Central memory CD8-positive, alpha-beta T cell (primary cell): ENCODE measurements around the gene MOGAT3.
A peak's percentile ranks its signal among the peaks of the same experiment; 100 is the strongest.

Experiments used
- ATAC-seq: fragments of 150-1000 bp; cut with Tn5 transposase; replicated peaks from 2 replicates; pipeline ENCODE4 v1.10.0; 2022; ENCODE audit warnings: mild to moderate bottlenecking, moderate FRiP score, moderate number of reproducible peaks; ENCODE audit not compliant: poor library complexity, severe bottlenecking; ENCODE audit errors: extremely low read depth
- DNase-seq, 2 donors: peaks; one replicate each; pipeline ENCODE4 v3.0.0; 2021; ENCODE audit warnings: low spot score in 2 of 2
- H3K27ac Mint-ChIP-seq: one replicate; pipeline ENCODE4 v1.8.0; 2022; ENCODE audit warnings: low read depth, mild to moderate bottlenecking, moderate library complexity, mixed read lengths
- H3K27me3 Mint-ChIP-seq: one replicate; pipeline ENCODE4 v1.8.0; 2022; ENCODE audit warnings: mixed read lengths
- H3K36me3 Mint-ChIP-seq: one replicate; pipeline ENCODE4 v1.8.0; 2022; ENCODE audit warnings: mild to moderate bottlenecking, moderate library complexity, mixed read lengths; ENCODE audit not compliant: insufficient read depth
- H3K4me1 Mint-ChIP-seq: one replicate; pipeline ENCODE4 v1.8.0; 2022; ENCODE audit warnings: mixed read lengths
- H3K4me3 Mint-ChIP-seq: one replicate; pipeline ENCODE4 v1.8.0; 2022; ENCODE audit warnings: mild to moderate bottlenecking, moderate library complexity, mixed read lengths
- H3K9me3 Mint-ChIP-seq: one replicate; pipeline ENCODE4 v1.8.0; 2022; ENCODE audit warnings: mixed read lengths

Gene MOGAT3

DNA sequence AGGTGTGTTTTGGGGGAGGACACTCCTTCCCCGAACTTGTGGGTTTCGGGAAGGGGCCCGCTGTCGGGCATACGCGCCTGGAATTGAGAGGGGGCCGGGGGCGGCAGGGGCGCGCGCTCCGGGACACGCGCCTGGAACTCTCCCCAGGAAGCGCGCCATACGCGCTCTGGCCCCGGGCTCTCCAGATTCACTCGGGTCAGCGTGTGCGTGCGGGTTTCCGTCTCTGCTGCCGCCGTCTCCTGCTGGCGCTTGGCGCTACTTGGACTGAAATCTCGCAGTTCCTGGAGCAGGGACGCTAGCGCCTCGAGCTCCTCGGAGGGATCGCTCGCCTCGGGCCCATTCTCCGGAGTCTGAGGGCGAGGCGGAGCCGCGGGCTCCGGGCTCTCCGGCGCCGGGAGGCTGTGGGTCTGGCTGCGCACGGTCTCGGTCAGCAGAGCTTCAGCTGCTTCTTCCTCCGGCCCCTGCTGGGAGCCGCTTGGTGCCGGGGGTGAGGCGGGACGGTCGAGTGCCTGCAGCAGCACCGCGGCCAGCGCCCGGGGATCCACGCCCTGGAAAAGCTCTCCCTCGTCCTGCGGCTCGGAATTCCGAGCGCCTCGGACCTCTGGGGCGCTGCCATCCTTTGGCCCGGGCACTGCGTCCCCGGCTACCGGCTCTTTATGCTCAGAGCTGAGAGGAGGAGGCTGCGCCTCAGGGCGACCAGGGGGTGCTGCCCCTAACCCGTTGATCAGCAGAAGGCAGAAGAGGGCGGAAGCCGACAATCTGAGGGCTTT, 36.6 kb downstream of the MOGAT3 start:
- H3K27ac Mint-ChIP-seq, result no peak overlapping the region
- ATAC-seq (no peak), DNase-seq (no peak)
- H3K36me3 Mint-ChIP-seq, result peaks cover 21% of the 10 kb centered on the region
- peaks cover 65% of the 10 kb centered on the region for H3K27me3 Mint-ChIP-seq
- H3K4me1 Mint-ChIP-seq, result peaks cover 21% of the 10 kb centered on the region
- H3K9me3 Mint-ChIP-seq, result no peaks in the 10 kb centered on the region
- peak overlapping the region; percentile 78 for H3K4me3 Mint-ChIP-seq

DNA sequence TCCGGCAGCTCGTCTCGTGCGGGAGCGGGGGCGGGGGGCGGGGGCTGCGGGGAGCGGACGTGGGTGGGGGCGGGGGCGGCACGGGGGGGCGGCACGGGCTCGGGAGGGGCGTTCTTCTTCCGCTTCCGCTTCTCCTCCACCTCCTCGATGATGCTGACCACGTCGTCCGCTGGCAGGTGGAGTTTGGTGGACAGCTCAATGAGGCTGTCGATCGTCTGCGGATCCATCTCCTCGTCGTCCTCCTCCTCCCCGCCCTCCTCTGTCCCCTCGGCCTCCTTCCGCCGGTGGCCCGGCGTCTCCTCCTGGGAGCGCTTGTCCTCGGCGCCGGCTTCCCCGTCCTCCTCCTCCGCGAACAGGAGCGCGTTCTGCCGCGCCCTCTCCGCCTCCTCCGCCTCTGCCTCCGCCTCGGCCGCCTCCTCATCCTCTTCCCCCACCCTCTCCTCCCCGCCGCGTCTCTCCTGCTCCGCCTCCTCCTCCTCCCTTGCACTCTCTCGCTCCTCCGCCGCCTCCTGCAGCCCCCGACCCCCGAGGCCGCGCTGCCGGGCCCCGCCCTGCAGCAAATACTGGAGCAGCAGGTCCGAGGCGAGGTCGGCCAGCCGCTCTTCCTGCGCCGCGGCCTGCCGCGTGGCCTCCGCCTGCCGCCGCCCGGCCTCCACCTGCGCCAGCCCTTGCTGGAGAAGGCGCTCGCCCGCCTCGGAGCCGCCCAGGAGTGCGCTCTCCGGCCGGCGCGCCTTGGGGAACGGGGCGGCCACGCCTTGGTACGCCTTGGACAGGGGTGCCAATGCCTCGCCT, 37.4 kb downstream of the MOGAT3 start:
- H3K27ac Mint-ChIP-seq, result no peak overlapping the region
- peaks cover 57% of the 10 kb centered on the region for H3K27me3 Mint-ChIP-seq
- no peaks in the 10 kb centered on the region for H3K9me3 Mint-ChIP-seq

GRCh38 chr7:101162551-101163278, 38.1 kb downstream of the MOGAT3 start:
- peaks cover 11% of the 10 kb centered on the region for H3K4me1 Mint-ChIP-seq
- DNase-seq, result no peak
- H3K27ac Mint-ChIP-seq, result no peak overlapping the region
- H3K4me3 Mint-ChIP-seq, result peak overlapping the region; percentile 78
- H3K27me3 Mint-ChIP-seq, result peaks cover 49% of the 10 kb centered on the region
- no peaks in the 10 kb centered on the region for H3K9me3 Mint-ChIP-seq
- ATAC-seq, result no peak
- peaks cover 22% of the 10 kb centered on the region for H3K36me3 Mint-ChIP-seq

More for the DNA sequence above, 37.4 kb downstream of the MOGAT3 start:
- ATAC-seq, result no peak
- Mint-ChIP-seq H3K4me1 (peaks cover 15% of the 10 kb centered on the region), H3K4me3 (peak overlapping the region; percentile 78), H3K36me3 (peaks cover 21% of the 10 kb centered on the region)
- no peak for DNase-seq

DNA sequence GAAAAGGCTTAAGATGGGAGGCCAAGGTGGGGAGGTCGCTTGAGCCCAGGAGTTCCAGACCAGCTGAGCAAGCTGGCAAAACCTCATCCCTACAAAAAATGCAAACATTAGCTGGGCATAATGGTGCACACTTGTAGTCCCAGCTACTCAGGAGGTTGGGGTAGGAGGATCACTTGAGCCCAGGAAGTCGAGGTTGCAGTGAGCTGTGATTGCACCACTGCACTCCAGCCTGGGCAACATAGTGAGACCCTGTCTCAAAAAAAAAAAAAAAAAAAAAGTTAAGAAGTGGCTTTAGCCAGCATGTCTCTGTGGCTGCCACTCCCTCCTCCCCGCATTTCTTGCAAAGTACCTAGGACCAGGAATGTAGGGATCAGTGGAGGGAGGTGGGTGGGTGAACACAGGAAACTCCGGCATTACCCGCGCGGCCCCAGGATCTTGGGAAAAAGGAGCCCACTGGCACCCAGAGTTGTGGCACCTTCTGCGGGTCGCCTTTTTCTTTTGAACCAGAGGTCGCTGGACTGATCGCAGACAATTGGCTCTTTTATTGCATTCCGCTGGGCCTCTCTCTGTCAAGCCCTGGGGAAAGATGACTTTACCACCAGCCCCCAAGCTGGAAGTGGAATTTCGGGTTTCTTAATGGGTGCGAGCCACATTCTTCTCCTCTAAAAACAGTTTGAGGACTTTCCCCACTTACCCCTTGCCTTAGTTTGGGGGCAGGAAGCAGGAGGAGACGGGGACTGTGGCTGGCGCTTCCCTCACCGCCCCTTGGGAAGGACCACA, 39.0 kb downstream of the MOGAT3 start:
- Mint-ChIP-seq H3K4me1 (peaks cover 11% of the 10 kb centered on the region), H3K27me3 (peaks cover 41% of the 10 kb centered on the region), H3K27ac (no peak overlapping the region), H3K36me3 (peaks cover 21% of the 10 kb centered on the region), H3K9me3 (no peaks in the 10 kb centered on the region), H3K4me3 (peak overlapping the region; percentile 78)
- no peak for ATAC-seq
- DNase-seq, result no peak

- Mint-ChIP-seq H3K9me3 (no peaks in the 10 kb centered on the region), H3K4me1 (peaks cover 7% of the 10 kb centered on the region), H3K36me3 (peaks cover 23% of the 10 kb centered on the region), H3K27ac (no peak overlapping the region), H3K4me3 (no peak overlapping the region), H3K27me3 (peaks cover 31% of the 10 kb centered on the region)
- DNase-seq, result no peak
- no peak for ATAC-seq
These were observed 39.9 kb downstream of the MOGAT3 start for GRCh38 chr7:101160910-101161309.

DNA sequence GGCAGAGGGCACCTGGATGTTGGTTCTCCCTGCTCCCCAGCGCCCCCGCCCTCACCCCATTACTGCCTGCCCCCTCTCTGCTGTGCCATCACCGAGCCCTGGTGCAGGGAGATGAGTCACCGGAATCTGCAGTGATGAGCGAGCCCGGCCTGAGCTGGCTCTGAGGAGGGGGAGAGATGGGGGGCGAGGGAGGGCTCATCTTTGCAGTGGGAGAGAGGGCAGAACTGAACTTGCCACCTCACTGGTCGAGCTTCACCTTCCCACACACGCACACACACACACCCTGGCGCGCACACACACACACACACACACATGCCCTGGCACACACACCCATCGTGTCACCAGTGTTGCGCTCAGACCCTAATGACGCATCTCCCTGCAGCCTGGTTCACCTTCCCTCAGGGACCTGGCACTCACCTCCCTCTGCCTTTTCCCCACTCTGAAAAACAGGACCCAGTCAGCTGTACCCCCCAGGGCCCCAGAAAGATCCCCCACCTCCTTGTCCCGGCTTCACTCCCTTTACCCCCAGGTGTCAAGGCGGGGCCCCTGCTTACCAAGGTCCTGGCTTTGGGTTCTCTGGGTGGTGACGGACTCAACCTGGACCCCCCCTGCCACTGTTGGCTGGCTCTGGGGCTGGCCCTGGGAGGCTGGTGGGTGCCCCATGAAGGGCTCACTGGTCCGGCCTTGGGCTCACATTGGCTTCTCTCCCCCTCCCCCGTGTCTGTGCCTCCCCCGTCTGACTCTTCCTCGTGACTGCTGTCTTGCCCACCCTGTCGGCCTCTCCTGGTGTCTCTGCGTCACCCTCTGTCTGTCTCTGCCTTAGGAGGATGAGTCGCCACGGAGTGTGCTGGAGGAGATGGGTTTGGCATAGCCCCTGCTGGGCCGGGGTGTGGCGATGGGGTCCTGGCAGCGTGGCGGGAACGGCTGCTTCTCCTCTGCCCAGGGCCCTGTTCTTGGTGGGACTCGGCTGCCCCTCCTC, 40.9 kb downstream of the MOGAT3 start:
- Mint-ChIP-seq H3K4me3 (no peak overlapping the region), H3K27ac (no peak overlapping the region), H3K36me3 (peaks cover 17% of the 10 kb centered on the region), H3K27me3 (peaks cover 22% of the 10 kb centered on the region), H3K4me1 (peaks cover 8% of the 10 kb centered on the region), H3K9me3 (no peaks in the 10 kb centered on the region)
- ATAC-seq, result no peak
- no peak for DNase-seq

- Mint-ChIP-seq H3K27me3 (peaks cover 12% of the 10 kb centered on the region), H3K36me3 (peaks cover 15% of the 10 kb centered on the region), H3K9me3 (no peaks in the 10 kb centered on the region), H3K27ac (no peak overlapping the region), H3K4me3 (no peak overlapping the region), H3K4me1 (peaks cover 16% of the 10 kb centered on the region)
- DNase-seq (no peak), ATAC-seq (no peak)
These were observed 43.8 kb downstream of the MOGAT3 start for GRCh38 chr7:101156866-101157589.

GRCh38 chr7:101156277-101156676, 44.6 kb downstream of the MOGAT3 start:
- H3K4me1 Mint-ChIP-seq, result peaks cover 16% of the 10 kb centered on the region
- ATAC-seq (no peak), DNase-seq (no peak)
- H3K9me3 Mint-ChIP-seq, result no peaks in the 10 kb centered on the region
- peaks cover 10% of the 10 kb centered on the region for H3K27me3 Mint-ChIP-seq
- H3K4me3 Mint-ChIP-seq, result no peak overlapping the region
- peaks cover 15% of the 10 kb centered on the region for H3K36me3 Mint-ChIP-seq
- no peak overlapping the region for H3K27ac Mint-ChIP-seq

DNA sequence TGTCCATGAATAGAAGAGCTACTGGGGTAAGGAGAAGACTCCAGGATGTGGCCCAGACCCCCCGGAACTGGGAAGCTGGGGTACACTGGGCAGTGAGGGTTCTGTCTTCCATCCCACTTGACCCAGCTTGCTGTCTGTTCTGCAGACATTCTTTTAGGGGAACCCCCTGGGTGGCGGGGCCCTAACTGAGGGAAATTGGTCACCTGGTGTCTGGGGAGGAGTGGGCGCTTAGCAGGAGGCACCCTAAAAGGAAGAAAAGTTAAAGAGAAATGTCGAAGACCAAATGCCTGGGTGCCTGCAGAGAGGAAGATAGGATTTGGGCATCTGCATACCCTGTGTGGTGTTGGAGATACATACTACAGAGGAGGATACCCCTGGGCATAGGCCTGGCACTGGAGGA, 45.5 kb downstream of the MOGAT3 start:
- H3K4me1 Mint-ChIP-seq, result peaks cover 16% of the 10 kb centered on the region
- H3K27me3 Mint-ChIP-seq, result peaks cover 8% of the 10 kb centered on the region
- DNase-seq (no peak), ATAC-seq (no peak)
- peaks cover 11% of the 10 kb centered on the region for H3K36me3 Mint-ChIP-seq
- no peak overlapping the region for H3K27ac Mint-ChIP-seq
- H3K9me3 Mint-ChIP-seq, result no peaks in the 10 kb centered on the region
- H3K4me3 Mint-ChIP-seq, result peak overlapping the region; percentile 81

DNA sequence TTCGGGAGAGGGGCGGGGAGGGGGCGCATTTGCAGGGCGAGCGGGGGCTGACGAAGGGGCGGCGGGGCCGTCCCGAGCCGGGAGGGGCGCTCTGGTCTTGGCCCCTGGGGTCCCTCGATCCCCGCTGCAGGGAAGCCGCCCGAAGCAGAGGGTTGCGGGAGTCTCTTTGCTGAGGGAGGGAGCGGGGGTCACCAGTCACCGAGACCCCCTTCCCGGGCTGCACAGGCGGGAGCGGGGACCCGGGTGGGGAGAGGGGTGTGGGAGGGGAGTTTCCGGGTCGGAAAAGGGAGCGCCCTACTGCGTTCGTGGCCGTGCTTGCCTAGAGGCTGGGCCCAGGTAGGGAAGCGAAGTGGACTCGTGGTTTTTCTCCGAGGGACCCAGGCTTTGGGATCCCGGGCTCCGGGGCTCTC, 46.1 kb downstream of the MOGAT3 start:
- peaks cover 5% of the 10 kb centered on the region for H3K27me3 Mint-ChIP-seq
- peaks cover 16% of the 10 kb centered on the region for H3K4me1 Mint-ChIP-seq
- DNase-seq (no peak), ATAC-seq (no peak)
- no peak overlapping the region for H3K27ac Mint-ChIP-seq
- no peaks in the 10 kb centered on the region for H3K9me3 Mint-ChIP-seq
- H3K4me3 Mint-ChIP-seq, result peak overlapping the region; percentile 81
- peaks cover 11% of the 10 kb centered on the region for H3K36me3 Mint-ChIP-seq
